Measurements from ENCODE around the gene RELN.

The RELN gene

GRCh38 chr7:103691291-103691690 lies 298.2 kb downstream of the RELN start:
- POLR2A ChIA-PET (ENCODE audit: low non-redundant PET) = no interaction called here
- no peak for TF ChIP-seq CTCF (conservative IDR thresholded peaks at IDR 0.05; ENCODE audit: low read depth)
- DNase-seq (ENCODE audit: low spot score) = no peak
- CTCF ChIA-PET = no interaction called here
- no peak overlapping the region for H3K27ac ChIP-seq

- no peak overlapping the region for H3K27ac ChIP-seq
- no peak for DNase-seq (ENCODE audit: low spot score)
- no peak for TF ChIP-seq CTCF (conservative IDR thresholded peaks at IDR 0.05; ENCODE audit: low read depth)
- ChIA-PET POLR2A (ENCODE audit: low non-redundant PET) (no interaction called here), CTCF (interaction anchor here (0.6 kb wide), 2 partner anchors 113 to 1142 kb away, joined by 4 to 5 read pairs; no protein-coding TSS in a partner anchor)
Observed at GRCh38 chr7:103690242-103690974, 299.1 kb downstream of the RELN start.

- POLR2A ChIA-PET (ENCODE audit: low non-redundant PET) = no interaction called here
- CTCF ChIA-PET = no interaction called here
- TF ChIP-seq CTCF (conservative IDR thresholded peaks at IDR 0.05; ENCODE audit: low read depth) = no peak
- no peak overlapping the region for H3K27ac ChIP-seq
- DNase-seq (ENCODE audit: low spot score) = no peak
Observed at GRCh38 chr7:103689255-103689654, 300.2 kb downstream of the RELN start.

GRCh38 chr7:103687951-103688350 lies 301.5 kb downstream of the RELN start:
- POLR2A ChIA-PET (ENCODE audit: low non-redundant PET) = no interaction called here
- no peak for DNase-seq (ENCODE audit: low spot score)
- TF ChIP-seq CTCF (conservative IDR thresholded peaks at IDR 0.05; ENCODE audit: low read depth) = no peak
- H3K27ac ChIP-seq = no peak overlapping the region
- CTCF ChIA-PET = interaction anchor here (0.7 kb wide), 1 partner anchor 83 kb away, joined by 3 read pairs; no protein-coding TSS in a partner anchor

- CTCF ChIA-PET = interaction anchor here (0.7 kb wide), 2 partner anchors 24 to 83 kb away, joined by 3 read pairs; no protein-coding TSS in a partner anchor
- H3K27ac ChIP-seq = no peak overlapping the region
- POLR2A ChIA-PET (ENCODE audit: low non-redundant PET) = no interaction called here
- TF ChIP-seq CTCF (conservative IDR thresholded peaks at IDR 0.05; ENCODE audit: low read depth) = no peak
- no peak for DNase-seq (ENCODE audit: low spot score)
Observed at GRCh38 chr7:103687272-103687671, 302.2 kb downstream of the RELN start.

GRCh38 chr7:103686763-103687162 lies 302.7 kb downstream of the RELN start:
- ChIA-PET CTCF (interaction anchor here (0.7 kb wide), 1 partner anchor 23 kb away, joined by 3 read pairs; no protein-coding TSS in a partner anchor), POLR2A (ENCODE audit: low non-redundant PET) (no interaction called here)
- no peak overlapping the region for H3K27ac ChIP-seq
- DNase-seq (ENCODE audit: low spot score) = no peak
- TF ChIP-seq CTCF (conservative IDR thresholded peaks at IDR 0.05; ENCODE audit: low read depth) = no peak

Data from RWPE1 (cell line).